RWPE1 (cell line): Measurements from ENCODE around the gene CASKIN2.

ENCODE experiments used
- CTCF ChIA-PET: fragments of 350-600 bp; sonication (Branson Sonifier 250); formaldehyde crosslinking; extraction: SDS; loops from one replicate; lab custom pipeline; 2021; lab: Yijun Ruan, JAX
- POLR2A ChIA-PET: fragments of 400-600 bp; formaldehyde crosslinking; extraction: SDS; loops from one replicate; lab custom pipeline; 2020; ENCODE audit warnings: antibody characterized with exemption; ENCODE audit not compliant: low non-redundant PET; lab: Yijun Ruan, JAX
- DNase-seq: peaks from one replicate; pipeline ENCODE4 v3.0.0; 2012; ENCODE audit warnings: low spot score
- H3K27ac ChIP-seq: fragments of 450-650 bp; 2 replicates; pipeline ENCODE4 v1.5.1; 2017
- CTCF ChIP-seq: fragments of 450-650 bp; conservative IDR thresholded peaks from 2 replicates; pipeline ENCODE4 v1.5.1; 2017; ENCODE audit warnings: low read depth, mild to moderate bottlenecking

The CASKIN2 gene

GRCh38 chr17:75507733-75508719 lies 7.3 kb downstream of the CASKIN2 start:
- DNase-seq: no peak
- ChIA-PET CTCF (interaction anchor here (0.6 kb wide), 2 partner anchors 80 to 360 kb away, joined by 3 read pairs; no protein-coding TSS in a partner anchor), POLR2A (no interaction called here)
- no peak for TF ChIP-seq CTCF
- peak overlapping the region; percentile 86 for H3K27ac ChIP-seq

- H3K27ac ChIP-seq: peak overlapping the region; percentile 9; the same call in 1 of the 2 replicates
- POLR2A ChIA-PET: no interaction called here
- no peak for DNase-seq
- TF ChIP-seq CTCF: no peak
- CTCF ChIA-PET: no interaction called here
Observed at GRCh38 chr17:75506888-75507287, 8.4 kb downstream of the CASKIN2 start.

GRCh38 chr17:75506134-75506533 lies 9.2 kb downstream of the CASKIN2 start:
- POLR2A ChIA-PET: no interaction called here
- peak overlapping the region; percentile 9 for H3K27ac ChIP-seq
- no peak for DNase-seq
- CTCF ChIA-PET: interaction anchor here (0.6 kb wide), 1 partner anchor 126 kb away, joined by 4 read pairs; no protein-coding TSS in a partner anchor
- TF ChIP-seq CTCF: no peak

- ChIA-PET CTCF (interaction anchor here (0.6 kb wide), 1 partner anchor 127 kb away, joined by 4 read pairs; no protein-coding TSS in a partner anchor), POLR2A (no interaction called here)
- H3K27ac ChIP-seq: peak overlapping the region; percentile 9
- no peak for DNase-seq
- no peak for TF ChIP-seq CTCF
Observed at GRCh38 chr17:75505640-75506039, 9.7 kb downstream of the CASKIN2 start.

- CTCF ChIA-PET: interaction anchor here (0.6 to 2.8 kb wide), 5 partner anchors 9 to 479 kb away, joined by 3 to 13 read pairs (median 3); no protein-coding TSS in a partner anchor
- DNase-seq: no peak
- no peak for TF ChIP-seq CTCF
- POLR2A ChIA-PET: no interaction called here
- H3K27ac ChIP-seq: peak overlapping the region; percentile 9
Observed at GRCh38 chr17:75505152-75505409, 10.3 kb downstream of the CASKIN2 start.

GRCh38 chr17:75504347-75505151 lies 10.8 kb downstream of the CASKIN2 start:
- H3K27ac ChIP-seq: peak overlapping the region; percentile 9; the same call in 1 of the 2 replicates
- ChIA-PET CTCF (interaction anchor here (0.6 to 2.8 kb wide), 6 partner anchors 9 to 480 kb away, joined by 3 to 13 read pairs (median 3); no protein-coding TSS in a partner anchor), POLR2A (no interaction called here)
- DNase-seq: peak; percentile 52
- TF ChIP-seq CTCF: peak; percentile 73
